Stimulated activated CD4-positive, alpha-beta T cell treated with anti-CD3 and anti-CD28 coated beads, Interleukin-12 subunit alpha, Interleukin-12 subunit beta, amount 100 ng/mL, for 48 hours (primary cell): ENCODE measurements around the gene C11orf58.

Experiments used
- DNase-seq, 3 donors: peaks; one replicate each; pipeline ENCODE4 v3.0.0-alpha.2; 2020; ENCODE audit warnings: low read depth in 2 of 3, low spot score in 1 of 3

The C11orf58 gene

GRCh38 chr11:16784666-16785065, 46.2 kb downstream of the C11orf58 start:
- no peak for DNase-seq

DNA sequence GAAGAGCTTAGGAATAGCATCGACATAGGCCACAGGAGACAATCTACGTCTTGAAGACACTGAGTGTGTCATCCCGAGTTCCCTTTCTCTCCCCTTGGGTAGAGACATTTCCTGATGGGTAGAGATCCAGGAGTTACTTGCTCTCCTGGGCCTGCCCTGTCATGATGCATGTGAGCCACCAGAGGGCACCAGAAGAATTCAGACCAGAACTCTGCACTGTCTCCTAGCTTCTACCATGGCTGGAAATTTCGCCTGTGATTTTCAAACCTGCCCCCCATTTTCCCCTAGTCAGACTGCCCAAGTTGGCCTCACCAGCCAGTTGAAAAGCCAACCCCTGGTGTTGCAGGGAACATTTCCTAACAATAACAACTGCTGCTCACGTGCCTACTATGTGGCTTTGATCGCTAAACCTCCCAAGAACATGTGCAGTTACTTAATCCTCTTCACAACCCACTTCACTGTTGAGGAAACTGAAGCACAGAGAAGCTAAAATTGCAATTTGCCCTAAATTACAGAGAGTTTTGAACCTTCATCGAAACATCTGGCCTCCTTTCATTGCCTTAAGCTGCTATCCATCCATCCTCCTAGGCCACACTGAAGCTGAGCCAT, 47.2 kb downstream of the C11orf58 start:
- DNase-seq: peak; percentile 38 to 56 (median 40)

- DNase-seq: no peak
Measured at GRCh38 chr11:16786131-16786530, 47.7 kb downstream of the C11orf58 start.

GRCh38 chr11:16787035-16787742, 48.7 kb downstream of the C11orf58 start:
- no peak for DNase-seq

GRCh38 chr11:16788141-16789062, 50.0 kb downstream of the C11orf58 start:
- DNase-seq: peak; percentile 43 to 60 (median 44)

DNA sequence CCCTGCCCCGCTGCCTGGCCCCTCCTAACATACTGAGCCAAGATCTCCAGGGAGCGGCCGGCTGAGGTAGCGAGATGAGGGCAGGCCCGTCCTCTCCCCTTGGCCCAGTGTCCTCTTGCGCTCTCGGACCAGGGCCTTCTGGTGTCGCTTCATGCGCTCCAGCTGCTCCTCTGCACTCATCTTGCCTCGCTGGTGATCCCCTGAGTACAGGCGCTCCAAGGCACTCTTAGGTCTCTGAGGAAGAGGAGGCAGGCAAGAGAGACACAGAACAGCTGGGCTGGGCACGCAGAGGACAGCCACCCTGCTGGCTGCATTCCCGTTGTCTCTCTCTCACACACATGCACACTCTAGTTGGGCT, 50.6 kb downstream of the C11orf58 start:
- DNase-seq: no peak

DNA sequence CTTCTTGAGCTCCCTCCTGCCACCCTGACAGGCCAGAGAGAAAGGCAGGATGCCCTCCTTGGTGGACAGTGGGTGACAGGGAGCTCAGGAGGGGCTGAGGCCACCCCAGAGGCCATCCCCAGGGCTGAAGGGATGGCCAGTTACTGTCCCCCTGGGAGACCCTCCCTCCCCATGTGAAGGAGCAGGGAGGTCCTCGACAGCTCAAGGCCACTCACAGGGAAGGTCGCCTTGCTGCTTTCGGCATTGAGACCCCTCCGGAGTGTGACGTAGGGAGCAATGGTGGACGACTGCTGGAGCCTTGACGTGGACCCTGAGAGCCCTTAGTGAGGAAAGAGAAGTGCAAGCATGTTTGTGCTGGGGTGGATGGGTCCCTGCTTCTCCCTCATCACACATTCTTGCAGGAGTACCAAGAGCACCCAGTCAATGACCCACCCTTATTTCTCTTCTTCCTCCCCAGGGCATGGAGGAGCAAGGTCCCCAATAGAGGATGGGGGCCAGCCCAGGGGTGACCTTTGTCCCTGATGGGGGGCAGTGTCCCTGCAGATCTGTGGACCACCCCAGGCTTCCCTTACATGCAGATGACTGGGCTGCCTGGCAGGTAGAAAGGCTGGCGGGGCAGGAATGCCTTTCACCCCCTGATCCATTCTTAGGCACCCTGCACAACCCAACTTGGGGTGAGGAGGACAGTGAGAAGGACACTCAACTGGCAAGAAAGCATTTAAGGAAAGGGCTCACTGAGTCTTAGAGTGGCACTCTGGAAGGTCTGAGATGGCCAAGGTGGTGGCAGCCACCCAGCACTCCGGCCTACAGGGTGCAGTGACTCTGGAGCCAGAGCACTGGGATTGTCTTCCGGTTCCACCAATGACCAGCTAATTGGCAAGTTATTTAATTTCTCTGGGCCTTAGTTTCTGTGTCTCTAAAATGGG, 51.4 kb downstream of the C11orf58 start:
- DNase-seq: no peak

GRCh38 chr11:16790486-16791190, 52.2 kb downstream of the C11orf58 start:
- no peak for DNase-seq

DNA sequence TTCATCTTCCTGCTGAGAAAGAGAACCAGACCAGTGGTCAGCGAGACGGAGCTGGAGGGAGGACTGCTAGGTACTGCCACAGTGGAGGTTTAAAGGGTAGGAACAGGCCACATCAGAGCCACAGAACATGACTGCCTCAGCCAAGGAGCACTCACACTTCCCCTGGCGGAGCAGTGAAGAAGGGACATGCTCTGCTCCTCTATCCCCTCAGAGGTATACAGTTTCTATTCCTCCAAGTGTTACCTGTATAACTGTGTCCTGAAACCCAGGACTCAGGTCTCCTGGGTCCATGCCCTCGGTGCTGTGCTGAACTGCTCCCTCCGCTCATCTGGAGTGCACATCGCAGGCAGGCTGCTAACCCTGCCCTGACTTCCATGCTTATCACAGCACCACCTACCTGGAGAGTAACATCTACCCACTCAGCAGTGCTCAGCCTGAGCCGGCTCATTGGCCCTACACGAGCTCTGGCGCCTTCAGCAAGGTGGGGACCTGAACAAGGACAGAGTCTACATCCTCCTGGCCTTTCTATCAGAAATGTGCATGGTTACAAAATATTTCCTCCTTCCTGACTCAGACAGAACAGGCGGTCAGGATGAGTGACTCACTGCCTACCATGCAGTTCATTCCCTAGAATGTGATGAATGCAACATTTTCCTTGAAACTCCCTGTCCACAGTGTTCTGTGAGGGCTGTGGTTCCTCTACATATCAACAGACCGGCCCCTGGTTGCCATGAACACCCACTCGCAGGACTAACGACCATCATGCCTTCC, 52.9 kb downstream of the C11orf58 start:
- DNase-seq: no peak

DNA sequence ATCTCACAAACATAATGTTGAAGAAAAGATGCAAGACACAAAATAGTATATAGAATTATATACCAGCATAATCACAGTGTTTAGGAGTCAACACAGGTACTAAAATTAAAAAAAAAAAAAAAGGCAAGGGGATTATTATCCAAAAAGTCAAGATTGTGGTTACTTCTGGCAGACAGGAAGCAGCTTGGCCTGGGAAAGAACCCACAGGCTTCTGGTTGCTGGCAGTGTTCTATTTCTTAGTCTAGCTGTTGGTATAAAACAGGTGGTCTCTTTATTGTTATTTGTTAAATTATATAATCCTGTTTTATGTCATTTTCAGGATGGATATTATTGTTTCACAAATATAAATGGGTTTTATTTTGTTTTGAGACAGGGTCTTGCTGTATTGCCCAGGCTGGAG, 54.0 kb downstream of the C11orf58 start:
- DNase-seq: no peak

DNA sequence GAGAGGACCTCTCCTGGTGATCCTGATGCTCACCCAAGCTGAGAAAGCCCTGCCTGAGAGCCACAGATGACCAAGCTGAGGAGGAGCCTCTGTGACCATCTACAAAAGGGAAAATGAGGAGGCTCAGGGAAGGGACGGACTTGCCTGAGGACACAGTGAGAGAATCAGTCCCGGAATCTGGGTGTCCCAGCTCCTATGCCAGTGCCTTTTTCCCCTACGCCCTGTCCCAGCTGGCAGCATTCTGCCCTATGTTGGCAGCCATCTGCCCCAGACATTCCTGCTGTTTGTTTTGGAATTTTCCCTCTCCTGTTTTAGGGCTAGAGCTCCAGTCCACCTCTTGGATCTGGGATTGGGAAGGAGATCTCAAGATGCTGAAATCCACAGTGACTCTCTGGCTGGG, 54.6 kb downstream of the C11orf58 start:
- no peak for DNase-seq

DNA sequence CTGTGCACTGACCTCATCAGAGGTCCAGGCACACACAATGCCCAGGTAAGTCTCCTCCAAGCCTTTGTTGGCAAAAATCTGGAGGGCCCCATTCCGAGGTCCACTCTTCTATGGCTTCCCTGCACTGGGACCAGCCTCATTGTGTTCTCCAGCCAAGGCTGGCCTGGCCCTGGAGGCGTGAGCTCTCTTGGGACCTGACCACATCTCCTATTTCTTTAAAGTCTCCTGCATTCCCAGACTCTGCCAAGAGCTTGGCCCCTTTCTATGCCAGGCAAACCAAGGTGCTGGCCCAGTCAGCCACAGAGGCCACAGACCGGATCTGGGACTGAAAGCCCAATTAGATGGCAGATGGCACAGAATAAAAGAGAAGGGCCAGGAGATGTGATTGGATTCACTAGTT, 55.1 kb downstream of the C11orf58 start:
- no peak for DNase-seq

DNA sequence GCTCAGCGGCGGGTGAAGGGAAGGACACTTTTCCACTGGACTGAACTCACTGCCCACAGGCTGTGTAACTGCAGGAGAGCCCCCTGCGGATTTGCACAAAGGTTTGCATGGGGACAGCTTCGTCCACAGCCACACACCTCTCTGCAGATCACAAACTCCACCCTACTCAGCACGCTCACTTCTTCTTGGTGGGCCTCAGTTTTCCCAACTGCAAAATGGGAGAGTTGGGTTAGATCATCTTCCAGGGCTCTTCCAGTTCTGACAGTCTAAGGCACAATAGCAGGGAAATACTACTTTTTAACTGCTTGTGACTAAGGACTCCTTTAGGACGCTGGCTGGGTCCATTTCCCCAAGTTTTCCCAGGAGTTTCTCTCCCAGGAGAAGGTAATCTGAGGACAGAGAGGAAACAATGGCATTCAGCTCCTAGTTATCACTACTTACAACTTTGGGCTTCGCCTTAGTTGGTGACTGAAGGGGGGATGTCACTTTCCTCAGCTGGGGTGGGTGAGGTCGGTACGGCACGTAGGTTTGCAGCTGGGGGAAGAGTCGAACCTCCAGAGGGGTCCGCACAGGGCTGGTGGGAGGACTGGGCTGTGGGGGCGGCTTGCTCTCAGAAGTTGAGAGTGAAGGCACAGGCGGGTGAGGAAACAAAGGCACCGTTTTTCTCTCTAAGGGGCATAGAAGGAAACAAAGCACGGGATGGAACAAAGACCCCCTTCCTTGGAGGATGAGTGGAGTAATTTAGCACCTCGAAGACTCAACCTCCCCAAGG, 55.8 kb downstream of the C11orf58 start:
- DNase-seq: no peak

GRCh38 chr11:16795146-16795545, 56.7 kb downstream of the C11orf58 start:
- DNase-seq: peak in 1 of 3 donors; percentile 10

- DNase-seq: no peak
Measured at GRCh38 chr11:16796311-16796710, 57.9 kb downstream of the C11orf58 start.

DNA sequence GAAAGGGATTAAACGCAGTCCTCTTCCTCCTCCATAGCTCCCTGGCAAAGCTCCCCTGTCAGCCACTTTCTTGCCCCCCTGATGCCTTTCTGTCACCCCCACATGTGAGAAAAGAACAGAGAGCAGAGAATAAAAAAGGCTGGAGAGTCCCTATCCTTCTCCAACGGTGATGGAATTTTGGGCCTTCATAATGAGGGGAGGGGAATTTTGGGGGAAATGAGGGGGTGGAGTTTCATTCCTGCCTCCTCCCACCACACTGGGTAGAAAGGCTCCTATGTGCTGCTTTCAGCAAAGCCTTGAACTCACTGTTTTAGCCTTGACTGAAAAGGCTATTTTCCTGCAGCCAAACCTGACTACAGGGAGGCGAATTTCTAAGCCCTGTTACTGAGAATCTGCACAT, 59.3 kb downstream of the C11orf58 start:
- no peak for DNase-seq

DNA sequence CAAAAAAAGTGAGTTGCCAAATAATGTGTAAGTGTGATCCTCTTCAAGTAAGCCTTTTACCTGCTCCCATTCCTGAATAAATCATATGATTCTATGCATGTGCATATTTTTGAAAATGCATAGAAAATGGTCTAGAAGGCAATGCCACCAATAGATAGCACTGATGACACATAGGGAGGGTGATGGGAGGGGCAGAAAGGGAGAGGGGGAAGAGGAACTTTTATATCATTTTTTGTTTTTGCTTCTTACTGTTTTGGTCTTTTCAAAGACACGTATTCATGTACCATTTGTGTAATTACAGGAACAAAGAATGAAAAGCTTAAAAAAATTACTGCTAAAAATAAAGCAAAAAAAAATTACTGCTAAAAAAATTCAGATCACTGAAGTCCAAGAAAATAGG, 60.8 kb downstream of the C11orf58 start:
- no peak for DNase-seq

DNA sequence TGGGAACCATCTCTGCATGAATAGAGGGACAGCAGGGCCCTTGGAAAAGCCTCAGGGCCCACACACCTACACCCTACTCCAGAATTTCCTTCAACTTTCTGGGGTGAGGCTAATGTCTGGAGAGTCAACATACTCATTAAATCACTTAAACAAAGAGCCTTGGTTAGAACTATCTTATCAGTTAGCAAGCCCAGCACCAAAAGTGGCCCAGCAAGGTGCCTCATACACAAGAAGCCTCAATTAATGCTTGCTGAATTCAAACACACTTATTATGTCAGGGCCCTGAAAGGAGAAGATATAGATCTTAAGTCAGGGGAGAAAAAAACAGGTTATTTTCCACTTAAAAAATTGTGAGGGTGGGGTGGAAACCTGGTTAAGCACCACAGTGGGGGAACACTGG, 61.4 kb downstream of the C11orf58 start:
- DNase-seq: no peak

DNA sequence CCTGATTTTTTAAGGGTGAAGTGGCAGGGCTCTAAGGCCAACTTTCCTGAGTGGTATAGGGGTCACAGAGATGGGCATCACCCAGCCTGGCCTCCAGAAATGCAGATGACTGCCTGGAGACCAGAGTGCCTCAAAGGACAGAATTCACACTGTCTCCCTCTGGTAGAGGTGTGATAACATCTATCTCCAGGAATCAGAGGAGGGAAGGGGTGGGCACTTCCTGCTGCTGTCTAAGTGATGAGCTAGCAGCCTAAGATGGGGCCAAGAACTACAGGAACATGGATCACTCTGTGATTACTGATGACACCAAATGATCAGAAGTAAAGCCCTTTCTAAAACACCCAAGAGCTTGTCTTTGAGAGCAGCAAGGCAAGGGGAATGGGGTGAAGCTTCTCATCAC, 61.9 kb downstream of the C11orf58 start:
- no peak for DNase-seq
